WTC11 (cell line): ENCODE results near the gene SLC2A14.
"Not testable (repeated sequence)": the region's sequence is repeated elsewhere in the genome, so short reads cannot be mapped to it uniquely, and the experiment has no call there.

Source experiments
- CTCF ChIP-seq: fragments of 200-600 bp; IDR thresholded peaks from 2 replicates; pipeline ENCODE4 v1.8.0; 2022; ENCODE audit warnings: antibody characterized with exemption
- ELF4 ChIP-seq: sonication (generic); formaldehyde crosslinking; IDR thresholded peaks from 2 replicates; pipeline ENCODE4 v1.8.1; 2022; ENCODE audit warnings: low read depth, mild to moderate bottlenecking, moderate library complexity, missing genetic modification reagents
- ETV6 ChIP-seq: sonication (generic); formaldehyde crosslinking; IDR thresholded peaks from 2 replicates; pipeline ENCODE4 v1.8.1; 2022; ENCODE audit warnings: mild to moderate bottlenecking, missing genetic modification reagents
- JUN ChIP-seq: sonication (generic); formaldehyde crosslinking; IDR thresholded peaks from 2 replicates; pipeline ENCODE4 v1.8.0; 2023; ENCODE audit warnings: mild to moderate bottlenecking, missing genetic modification reagents
- NFE2L1 ChIP-seq: sonication (generic); formaldehyde crosslinking; IDR thresholded peaks from 2 replicates; pipeline ENCODE4 v1.8.1; 2023; ENCODE audit warnings: missing genetic modification reagents
- ZBTB43 ChIP-seq: sonication (generic); formaldehyde crosslinking; IDR thresholded peaks from 2 replicates; pipeline ENCODE4 v1.8.1; 2023; ENCODE audit warnings: mild to moderate bottlenecking, missing genetic modification reagents

- not testable (repeated sequence) for TF ChIP-seq CTCF; ZBTB43; NFE2L1 (CRISPR knock-in tag); JUN (CRISPR knock-in tag); ETV6 (CRISPR knock-in tag); ELF4 (CRISPR knock-in tag)
Observed at GRCh38 chr12:7829737-7830136, 43.0 kb downstream of the SLC2A14 start.
